Stomach (tissue), 9 donors: Measurements from ENCODE around the gene ARL14EP. TPM values are rescaled to one million over a fixed set of nuclear protein-coding genes. Genes with fewer than 3 reads are reported as not detected.

Experiments
- DNase-seq, 2 donors: peaks; one replicate each; pipeline versions ENCODE4 v3.0.0 to v3.0.0-alpha.2; 2013 to 2019
- H3K27ac ChIP-seq, 5 donors: fragments of 200-600 bp in 4 of 5; sonication (generic) in 4 of 5; one replicate each; pipeline ENCODE4 v1.5.1; 2013 to 2019; ENCODE audit warnings: mild to moderate bottlenecking in 1 of 5, moderate library complexity in 1 of 5
- H3K27me3 ChIP-seq, 3 donors: fragments of 200-600 bp; sonication (generic); one replicate each; pipeline ENCODE4 v1.5.1; 2017 to 2019; ENCODE audit warnings: mixed run types in 1 of 3
- H3K36me3 ChIP-seq, 4 donors: fragments of 200-600 bp; sonication (generic); 1 replicate in 3 of 4; 2 replicates in 1 of 4; pipeline ENCODE4 v1.5.1; 2016 to 2019
- H3K4me1 ChIP-seq, 4 donors: fragments of 200-600 bp; sonication (generic); one replicate each; pipeline ENCODE4 v1.5.1; 2016 to 2019
- H3K4me3 ChIP-seq, 4 donors: fragments of 200-600 bp; sonication (generic) in 3 of 4; one replicate each; pipeline ENCODE4 v1.5.1; 2016 to 2019; ENCODE audit warnings: mild to moderate bottlenecking in 1 of 4
- H3K9me3 ChIP-seq, 4 donors: fragments of 200-600 bp; sonication (generic); one replicate each; pipeline ENCODE4 v1.5.1; 2016 to 2019
- CTCF ChIP-seq, 7 experiments: fragments of 450-650 bp in 4 of 7; fragments of 200-600 bp in 3 of 7; sonication (generic) in 3 of 7; IDR thresholded peaks; one replicate each; pipeline ENCODE4 v1.5.1; 2016 to 2019; ENCODE audit warnings: antibody characterized with exemption in 7 of 7, control low read depth in 2 of 7, mild to moderate bottlenecking in 1 of 7
- EP300 ChIP-seq: sonication (generic); formaldehyde crosslinking; IDR thresholded peaks from one replicate; pipeline ENCODE4 v1.6.1; 2017; ENCODE audit warnings: antibody characterized with exemption
- POLR2A ChIP-seq, 4 donors: fragments of 450-650 bp; IDR thresholded peaks; one replicate each; pipeline ENCODE4 v1.6.1; 2016; ENCODE audit warnings: antibody characterized with exemption in 4 of 4, control low read depth in 2 of 4, mild to moderate bottlenecking in 1 of 4, moderate library complexity in 1 of 4
- POLR2AphosphoS5 ChIP-seq, 3 donors: sonication (generic); formaldehyde crosslinking; IDR thresholded peaks; one replicate each; pipeline ENCODE4 v1.6.1; 2016; ENCODE audit warnings: antibody characterized with exemption in 3 of 3
- WGBS, 5 donors: extraction: QIAGEN DNeasy Blood & Tissue Kit in 3 of 5; methylation state at CpG; one replicate each; pipeline versions ENCODE4 v1.1.5 to v1.1.7; 2013 to 2018; 5-methylcytosine and 5-hydroxymethylcytosine counted together
- intact Hi-C: fragments of 100-400 bp; cut with DNase I; formaldehyde crosslinking; loops from one replicate; pipeline ENCODE4 v1.15.1; 2023; ENCODE audit warnings: low total_unique reads
- polyA plus RNA-seq, 3 donors: library from polyadenylated mRNA; stranded (reverse); fragments of 200-250 nt; gene quantifications; one replicate each; pipeline ENCODE4 v1.2.3, GENCODE V29; 2013
- total RNA-seq, 5 donors: library from RNA; depleted of rRNA; stranded (reverse); fragments of >200 nt; gene quantifications; one replicate each; pipeline versions ENCODE4 v1.1.0 to v1.2.3, GENCODE V29; 2014 to 2016
- donor health status: healthy with polysubstance abuse.
- donor health status: Bipolar disorder and iron deficiency.
- donor health status: healthy.

ARL14EP gene
- total and polyA plus RNA-seq, 8 donors: 1.2 to 47.7 (median 15.4) TPM

GRCh38 chr11:30310623-30311022 lies 12.3 kb upstream of the ARL14EP start:
- no peaks in the 10 kb centered on the region for H3K4me1 ChIP-seq
- H3K27ac ChIP-seq: no peak overlapping the region
- H3K9me3 ChIP-seq: peaks cover 0 to 10% (median 3%) of the 10 kb centered on the region in 4 donors
- no peaks in the 10 kb centered on the region for H3K36me3 ChIP-seq
- 83 to 97% (median 90%) methylated on average over 1 of the region's 1 CpG for WGBS, 5 donors
- no peak overlapping the region for H3K4me3 ChIP-seq
- intact Hi-C loops: no loop called here
- no peaks in the 10 kb centered on the region for H3K27me3 ChIP-seq
- no peak for DNase-seq
- TF ChIP-seq EP300 (no peak), CTCF (IDR thresholded peaks at IDR 0.05) (no peak), POLR2AphosphoS5 (IDR thresholded peaks at IDR 0.05) (no peak), POLR2A (IDR thresholded peaks at IDR 0.05) (no peak)

GRCh38 chr11:30311189-30311588 lies 11.7 kb upstream of the ARL14EP start:
- no peak for DNase-seq
- no peak for TF ChIP-seq EP300
- TF ChIP-seq CTCF (IDR thresholded peaks at IDR 0.05): no peak
- no peak for TF ChIP-seq POLR2A (IDR thresholded peaks at IDR 0.05)
- TF ChIP-seq POLR2AphosphoS5 (IDR thresholded peaks at IDR 0.05): no peak
- intact Hi-C loops: no loop called here
- peaks cover 0 to 10% (median 3%) of the 10 kb centered on the region in 4 donors for H3K9me3 ChIP-seq
- no peaks in the 10 kb centered on the region for H3K36me3 ChIP-seq
- H3K27me3 ChIP-seq: no peaks in the 10 kb centered on the region
- H3K4me3 ChIP-seq: no peak overlapping the region
- no peaks in the 10 kb centered on the region for H3K4me1 ChIP-seq
- no peak overlapping the region for H3K27ac ChIP-seq
- WGBS, 5 donors: 46 to 67% (median 48%) methylated on average over 2 of the region's 2 CpGs

- Histone ChIP-seq H3K27ac (no peak overlapping the region), H3K36me3 (no peaks in the 10 kb centered on the region), H3K4me3 (no peak overlapping the region), H3K4me1 (no peaks in the 10 kb centered on the region), H3K9me3 (peaks cover 0 to 10% (median 3%) of the 10 kb centered on the region in 4 donors), H3K27me3 (no peaks in the 10 kb centered on the region)
- intact Hi-C loops: no loop called here
- TF ChIP-seq EP300: no peak
- no peak for TF ChIP-seq POLR2AphosphoS5 (IDR thresholded peaks at IDR 0.05)
- TF ChIP-seq POLR2A (IDR thresholded peaks at IDR 0.05): no peak
- no peak for TF ChIP-seq CTCF (IDR thresholded peaks at IDR 0.05)
- no peak for DNase-seq
- WGBS, 5 donors: 52 to 66% (median 59%) methylated on average over 1 of the region's 1 CpG
These were observed 10.7 kb upstream of the ARL14EP start for GRCh38 chr11:30312243-30312642.

GRCh38 chr11:30313580-30313979 lies 9.3 kb upstream of the ARL14EP start:
- H3K4me1 ChIP-seq: no peaks in the 10 kb centered on the region
- DNase-seq: no peak
- H3K27ac ChIP-seq: no peak overlapping the region
- 79 to 91% (median 87%) methylated on average over 2 of the region's 2 CpGs for WGBS, 5 donors
- no peak for TF ChIP-seq EP300
- no peak for TF ChIP-seq CTCF (IDR thresholded peaks at IDR 0.05)
- H3K36me3 ChIP-seq: no peaks in the 10 kb centered on the region
- no peaks in the 10 kb centered on the region for H3K27me3 ChIP-seq
- intact Hi-C loops: no loop called here
- peaks cover 0 to 10% (median 3%) of the 10 kb centered on the region in 4 donors for H3K9me3 ChIP-seq
- no peak overlapping the region for H3K4me3 ChIP-seq
